Activated naive CD4-positive, alpha-beta T cell treated with anti-CD3 and anti-CD28 coated beads, Interleukin-2, amount 50 U/mL, for 72 hours (primary cell): ENCODE measurements around the gene TAF1A. TPM values are rescaled to one million over a fixed set of nuclear protein-coding genes. Genes with fewer than 3 reads are reported as not detected.

Source experiments
- ATAC-seq, 2 donors: fragments of 150-1000 bp; cut with Tn5 transposase; 2 replicates each; pipeline ENCODE4 v1.10.0; 2021; ENCODE audit warnings: mild to moderate bottlenecking in 2 of 2, moderate library complexity in 2 of 2
- DNase-seq, 2 donors: peaks; one replicate each; pipeline ENCODE4 v3.0.0; 2021 to 2022; ENCODE audit warnings: low spot score in 2 of 2
- H3K27ac Mint-ChIP-seq, 2 donors: one replicate each; pipeline ENCODE4 v1.8.0; 2022; ENCODE audit warnings: mild to moderate bottlenecking in 2 of 2, mixed read lengths in 2 of 2
- H3K36me3 Mint-ChIP-seq, 2 donors: one replicate each; pipeline ENCODE4 v1.8.0; 2022; ENCODE audit warnings: mixed read lengths in 2 of 2
- H3K9me3 Mint-ChIP-seq, 2 donors: one replicate each; pipeline ENCODE4 v1.8.0; 2022; ENCODE audit warnings: mixed read lengths in 2 of 2
- total RNA-seq, 2 donors: library from RNA; stranded (reverse); gene quantifications; one replicate each; pipeline ENCODE4 v1.2.3, GENCODE V29; 2022

TAF1A gene
- total RNA-seq, 2 donors from 2014 or later: 14.7 to 21.8 TPM

GRCh38 chr1:222521299-222522104 lies 68.2 kb downstream of the TAF1A start:
- ATAC-seq: no peak
- DNase-seq: no peak
- Mint-ChIP-seq H3K36me3 (no peaks in the 10 kb centered on the region), H3K27ac (no peak overlapping the region), H3K9me3 (peaks cover 0 to 6% of the 10 kb centered on the region in 2 donors)

Other genes starting within 250 kb of the TAF1A start
- under 1 TPM in 1 of 2 donors, not detected in 1; 0.45 TPM for gene HHIPL2, start 41.8 kb downstream of the TAF1A start, total RNA-seq
- 10 to 100 TPM; 40.7 to 55.1 TPM for gene MIA3, start 28.2 kb upstream of the TAF1A start, total RNA-seq
- gene AIDA, start 122.6 kb upstream of the TAF1A start, total RNA-seq: 10 to 100 TPM; 52.9 to 75.8 TPM
- 10 to 100 TPM; 36.7 to 38.2 TPM for gene BROX, start 122.6 kb upstream of the TAF1A start, total RNA-seq
- gene FAM177B, start 147.3 kb upstream of the TAF1A start, total RNA-seq: under 1 TPM in 1 of 2 donors, not detected in 1; 0.53 TPM
- 1 to 10 TPM; 1.5 to 2.0 TPM for gene DISP1, start 225.1 kb upstream of the TAF1A start, total RNA-seq